HG02870 (cell line): ENCODE results near the gene PEBP1.

Experiments used
- ATAC-seq: cut with Tn5 transposase; IDR thresholded peaks from one replicate; pipeline ENCODE4 v1.9.1; 2021; ENCODE audit warnings: mild to moderate bottlenecking, moderate library complexity; ENCODE audit not compliant: unreplicated experiment

PEBP1 gene

DNA sequence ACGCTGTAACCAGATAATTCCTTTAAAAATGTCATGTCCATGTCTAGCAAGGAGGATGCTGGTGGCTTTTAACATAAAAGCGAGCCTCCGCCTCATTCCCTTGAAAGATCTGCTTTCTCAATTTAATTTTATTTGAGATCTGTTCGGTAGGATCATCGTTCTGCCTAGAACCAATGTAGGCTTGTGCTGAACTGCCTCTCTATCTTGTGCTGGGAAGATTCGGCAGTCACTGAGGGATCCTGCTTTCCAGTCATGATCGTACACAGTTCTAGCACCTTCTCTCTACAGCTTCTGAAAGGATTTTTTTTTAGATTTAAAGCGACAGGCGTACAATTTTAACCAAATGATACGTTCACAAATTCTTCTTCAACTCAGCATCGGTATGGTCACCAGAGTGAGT lies 54.3 kb downstream of the PEBP1 start:
- no peak for ATAC-seq

- ATAC-seq, result no peak
These were observed 57.6 kb downstream of the PEBP1 start for GRCh38 chr12:118193477-118193876.

DNA sequence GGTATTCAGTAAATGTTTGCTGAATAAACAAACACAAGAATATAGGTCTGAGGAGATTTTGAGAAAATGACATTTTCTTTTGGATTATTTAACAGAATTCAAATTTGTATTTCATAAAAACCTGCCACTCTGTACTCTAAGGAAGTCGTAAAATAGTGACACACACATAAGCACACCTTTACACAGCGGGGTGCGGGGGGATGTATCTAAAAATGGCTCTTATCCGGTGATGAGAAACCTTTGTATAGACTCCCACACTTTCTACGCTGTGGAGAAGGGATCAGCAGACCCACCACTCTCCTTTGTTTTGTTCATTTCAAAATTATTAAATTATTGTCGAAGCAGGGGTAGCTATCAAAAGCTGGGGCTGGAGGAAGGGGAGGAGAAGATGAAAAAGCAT lies 58.0 kb downstream of the PEBP1 start:
- ATAC-seq, result no peak
